HL-60 (cell line): ENCODE data around the gene SSRP1.
"Not testable (repeated sequence)": the region's sequence is repeated elsewhere in the genome, so short reads cannot be mapped to it uniquely, and the experiment has no call there.

ENCODE experiments used
- CTCF ChIP-seq: IDR thresholded peaks from one replicate; pipeline ENCODE4 v1.5.1; 2011; ENCODE audit warnings: low read length, control low read depth, inconsistent platforms; ENCODE audit not compliant: insufficient read depth
- GABPA ChIP-seq: IDR thresholded peaks from 2 replicates; pipeline ENCODE4 v1.6.1; 2012; ENCODE audit warnings: low read depth
- POLR2AphosphoS5 ChIP-seq: IDR thresholded peaks from 2 replicates; pipeline ENCODE4 v1.6.1; 2012; ENCODE audit warnings: low read depth
- REST ChIP-seq: IDR thresholded peaks from 2 replicates; pipeline ENCODE4 v1.6.1; 2012; ENCODE audit warnings: low read depth; ENCODE audit not compliant: insufficient replicate concordance

- not testable (repeated sequence) for TF ChIP-seq POLR2AphosphoS5, CTCF, REST, GABPA
Observed at GRCh38 chr11:57336856-57337255, 1.2 kb upstream of the SSRP1 start.
